ENCODE results near the gene AGBL5. TPM values are rescaled to one million over a fixed set of nuclear protein-coding genes. Genes with fewer than 3 reads are reported as not detected.
A peak's percentile ranks its signal among the peaks of the same experiment; 100 is the strongest.

AGBL5 gene
- total and polyA plus RNA-seq, 9 of the 15 experiments (the other 6 are each of a cell fraction or from before 2014, with no cell fraction given), result 3.3 to 52.7 (median 26.2) TPM

DNA sequence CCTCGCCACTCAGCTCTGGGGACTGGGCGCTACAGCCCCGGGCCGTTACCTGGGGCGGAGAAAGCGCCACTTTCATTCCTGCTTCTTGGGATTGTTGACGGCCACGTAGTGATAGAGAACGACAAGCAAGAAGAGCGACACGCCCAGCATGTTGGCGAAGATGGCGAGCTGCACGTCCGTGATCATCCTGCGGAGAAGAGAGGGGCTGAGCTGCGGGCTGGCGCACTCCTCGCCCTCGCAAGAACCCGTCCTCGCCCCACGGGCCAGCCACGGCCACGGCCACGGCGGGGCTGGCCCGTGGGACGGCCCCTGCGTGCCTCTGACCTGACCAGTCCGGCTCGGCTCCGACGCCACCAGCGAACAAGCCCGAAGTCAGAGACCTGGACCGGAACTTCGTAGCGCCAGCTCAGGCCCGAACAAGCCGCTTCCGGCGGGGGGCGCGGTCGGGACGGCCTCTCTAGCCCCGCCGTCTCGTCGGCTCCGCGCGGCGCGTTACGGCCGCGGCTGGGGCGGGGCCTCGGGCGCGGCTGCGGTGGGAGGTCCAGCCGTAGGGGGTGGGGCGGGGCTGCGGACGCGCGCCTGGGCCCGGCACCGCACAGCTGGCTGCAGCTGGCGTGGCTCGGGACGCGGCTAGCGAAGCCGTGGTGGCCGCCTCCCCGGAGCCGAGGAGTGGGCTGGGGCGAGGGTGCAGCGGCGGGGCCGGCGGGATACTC is 20.0 kb downstream of the AGBL5 start, which contains the start of gene OST4:
TSS of gene OST4 (minus strand) at position 378 of the 713 bp plus-strand sequence.
- in situ Hi-C loops (cut with MboI), result no loop called here
- H3K9ac ChIP-seq (ENCODE audit: insufficient read depth in 1 of 2, low read depth in 2 of 2, low read length in 2 of 2), result peak within 1 kb of the TSS; percentile 90 to 99
- H3K27me3 ChIP-seq (ENCODE audit: control insufficient read depth in 2 of 2, insufficient read depth in 2 of 2, low read length in 2 of 2), result no peaks in the 10 kb centered on the region
- peak within 1 kb of the TSS; percentile 98 for H3K4me2 ChIP-seq (ENCODE audit: insufficient read depth, low read length)
- H3K27ac ChIP-seq (ENCODE audit: extremely low read depth, low read depth, low read length), result peak within 1 kb of the TSS; percentile 86
- H4K20me1 ChIP-seq (replicated peaks; ENCODE audit: control insufficient read depth, insufficient read depth, low read length), result no peaks in the 10 kb centered on the region
- intact Hi-C loops (cut with micrococcal nuclease), result no loop called here
- no TSS peak for BruUV-seq (replicated peaks)
- peak within 1 kb of the TSS; percentile 80 for H2AFZ ChIP-seq (ENCODE audit: low read depth, low read length)
- ATAC-seq (peak; percentile 93), FAIRE-seq (peak; percentile 75), DNase-seq (ENCODE audit: extremely low read depth in 1 of 4, low spot score in 3 of 4) (peak; percentile 95 to 96 (median 96))
- under 1% methylated on average over 56 of the region's 86 CpGs for WGBS (ENCODE audit: insufficient coverage, low coverage, missing lambda C conversion rate)
- no peaks in the 10 kb centered on the region for H3K9me3 ChIP-seq (replicated peaks; ENCODE audit: control insufficient read depth, insufficient read depth, low read depth, low read length)
- peaks cover 38 to 51% of the 10 kb centered on the region in 2 experiments for H3K4me1 ChIP-seq (replicated peaks in 1 of 2; ENCODE audit: control insufficient read depth in 2 of 2, insufficient read depth in 2 of 2, low read length in 2 of 2)
- peaks cover 36% of the 10 kb centered on the region; the same call in 2 of the 3 replicates for H3K36me3 ChIP-seq (ENCODE audit: control insufficient read depth, insufficient read depth, low read length)
- H3K9me1 ChIP-seq (ENCODE audit: control insufficient read depth, insufficient read depth, low read length), result no peaks in the 10 kb centered on the region
- H3K4me3 ChIP-seq, result peak within 1 kb of the TSS; percentile 82
- peaks cover 29% of the 10 kb centered on the region for H3K79me2 ChIP-seq (ENCODE audit: control insufficient read depth, insufficient read depth, low read length)
- POLR2A ChIA-PET, result interaction anchor here (0.5 to 2.9 kb wide), 17 partner anchors 8 to 421 kb away, joined by 3 to 32 read pairs (median 4); partner anchors contain the start of gene AGBL5
- CTCF ChIA-PET (ENCODE audit: low intra/inter-chr PET ratio), result interaction anchor here (0.7 kb wide), 1 partner anchor 1490 kb away, joined by 3 read pairs; no protein-coding TSS in a partner anchor
- TF ChIP-seq BCOR (IDR thresholded peaks at IDR 0.05) (no peak), KLF16 (IDR thresholded peaks at IDR 0.05) (no peak), ZNF124 (CRISPR knock-in tag; IDR thresholded peaks at IDR 0.05) (no peak), DIDO1 (tag; IDR thresholded peaks at IDR 0.05; ENCODE audit: low read depth) (no peak), HDAC6 (IDR thresholded peaks at IDR 0.05; ENCODE audit: low read depth, low read length) (no peak), TBL1XR1 (IDR thresholded peaks at IDR 0.05; ENCODE audit: low read length in 2 of 2) (0 out of 4 replicates have a peak, but pooled peaks have one; percentile 4 to 17), ZNF140 (CRISPR knock-in tag; IDR thresholded peaks at IDR 0.05) (no peak), ZNF24 (IDR thresholded peaks at IDR 0.05) (no peak), ZNF121 (CRISPR knock-in tag; conservative IDR thresholded peaks at IDR 0.05) (no peak), FOXA1 (IDR thresholded peaks at IDR 0.05; ENCODE audit: borderline replicate concordance) (no peak), YBX1 (IDR thresholded peaks at IDR 0.05) (no peak), BHLHE40 (IDR thresholded peaks at IDR 0.05; ENCODE audit: low read length) (0 out of 2 replicates have a peak, but pooled peaks have one; percentile 10), CBX2 (IDR thresholded peaks at IDR 0.05; ENCODE audit: insufficient read depth, low read length, poor library complexity, severe bottlenecking) (no peak), NCOA4 (IDR thresholded peaks at IDR 0.05; ENCODE audit: partially characterized antibody) (no peak), KLF13 (tag; IDR thresholded peaks at IDR 0.05; ENCODE audit: borderline replicate concordance, low read depth) (0 out of 2 replicates have a peak, but pooled peaks have one; percentile 8), MXI1 (IDR thresholded peaks at IDR 0.05; ENCODE audit: low read depth, low read length) (0 out of 2 replicates have a peak, but pooled peaks have one; percentile 52), CREM (IDR thresholded peaks at IDR 0.05; ENCODE audit: low read depth) (peak; percentile 85), SMAD4 (CRISPR knock-in tag; conservative IDR thresholded peaks at IDR 0.05) (peak; percentile 84)
- TF ChIP-seq, protein P1, sequence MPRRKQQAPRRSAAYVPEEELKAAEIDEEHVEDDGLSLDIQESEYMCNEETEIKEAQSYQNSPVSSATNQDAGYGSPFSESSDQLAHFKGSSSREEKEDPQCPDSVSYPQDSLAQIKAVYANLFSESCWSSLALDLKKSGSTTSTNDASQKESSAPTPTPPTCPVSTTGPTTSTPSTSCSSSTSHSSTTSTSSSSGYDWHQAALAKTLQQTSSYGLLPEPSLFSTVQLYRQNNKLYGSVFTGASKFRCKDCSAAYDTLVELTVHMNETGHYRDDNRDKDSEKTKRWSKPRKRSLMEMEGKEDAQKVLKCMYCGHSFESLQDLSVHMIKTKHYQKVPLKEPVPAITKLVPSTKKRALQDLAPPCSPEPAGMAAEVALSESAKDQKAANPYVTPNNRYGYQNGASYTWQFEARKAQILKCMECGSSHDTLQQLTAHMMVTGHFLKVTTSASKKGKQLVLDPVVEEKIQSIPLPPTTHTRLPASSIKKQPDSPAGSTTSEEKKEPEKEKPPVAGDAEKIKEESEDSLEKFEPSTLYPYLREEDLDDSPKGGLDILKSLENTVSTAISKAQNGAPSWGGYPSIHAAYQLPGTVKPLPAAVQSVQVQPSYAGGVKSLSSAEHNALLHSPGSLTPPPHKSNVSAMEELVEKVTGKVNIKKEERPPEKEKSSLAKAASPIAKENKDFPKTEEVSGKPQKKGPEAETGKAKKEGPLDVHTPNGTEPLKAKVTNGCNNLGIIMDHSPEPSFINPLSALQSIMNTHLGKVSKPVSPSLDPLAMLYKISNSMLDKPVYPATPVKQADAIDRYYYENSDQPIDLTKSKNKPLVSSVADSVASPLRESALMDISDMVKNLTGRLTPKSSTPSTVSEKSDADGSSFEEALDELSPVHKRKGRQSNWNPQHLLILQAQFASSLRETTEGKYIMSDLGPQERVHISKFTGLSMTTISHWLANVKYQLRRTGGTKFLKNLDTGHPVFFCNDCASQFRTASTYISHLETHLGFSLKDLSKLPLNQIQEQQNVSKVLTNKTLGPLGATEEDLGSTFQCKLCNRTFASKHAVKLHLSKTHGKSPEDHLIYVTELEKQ (CRISPR knock-in tag; IDR thresholded peaks at IDR 0.05), result no peak
- TF ChIP-seq, protein P2, sequence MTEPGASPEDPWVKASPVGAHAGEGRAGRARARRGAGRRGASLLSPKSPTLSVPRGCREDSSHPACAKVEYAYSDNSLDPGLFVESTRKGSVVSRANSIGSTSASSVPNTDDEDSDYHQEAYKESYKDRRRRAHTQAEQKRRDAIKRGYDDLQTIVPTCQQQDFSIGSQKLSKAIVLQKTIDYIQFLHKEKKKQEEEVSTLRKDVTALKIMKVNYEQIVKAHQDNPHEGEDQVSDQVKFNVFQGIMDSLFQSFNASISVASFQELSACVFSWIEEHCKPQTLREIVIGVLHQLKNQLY (CRISPR knock-in tag; conservative IDR thresholded peaks at IDR 0.05), result no peak
